NCI-H2171 (cell line): ENCODE results near the gene MC5R.

ENCODE experiments used
- DNase-seq: peaks from one replicate; lab custom pipeline; 2025; lab: John Stamatoyannopoulos, UW

Gene MC5R

GRCh38 chr18:13823707-13824395 lies at the start of gene MC5R:
MC5R (plus strand) TSS chr18:13824149; CDS start chr18:13825766, 1,617 bp downstream.
- DNase-seq = peak; percentile 54

- DNase-seq = no peak
These were observed 48.9 kb upstream of the MC5R start for GRCh38 chr18:13775058-13775457.

- no peak for DNase-seq
These were observed 32.8 kb upstream of the MC5R start for GRCh38 chr18:13791181-13791580.

GRCh38 chr18:13793819-13794218 lies 30.1 kb upstream of the MC5R start:
- DNase-seq = no peak

GRCh38 chr18:13796515-13796914 lies 27.4 kb upstream of the MC5R start:
- DNase-seq = no peak

GRCh38 chr18:13797157-13797611 lies 26.8 kb upstream of the MC5R start:
- DNase-seq = no peak

GRCh38 chr18:13799396-13799795 lies 24.6 kb upstream of the MC5R start:
- no peak for DNase-seq

- peak; percentile 25 for DNase-seq
These were observed 23.3 kb upstream of the MC5R start for GRCh38 chr18:13800505-13801259.

GRCh38 chr18:13801260-13801601 lies 22.7 kb upstream of the MC5R start:
- DNase-seq = no peak

- no peak for DNase-seq
These were observed 19.6 kb upstream of the MC5R start for GRCh38 chr18:13804305-13804704.

- no peak for DNase-seq
These were observed 15.5 kb upstream of the MC5R start for GRCh38 chr18:13808294-13809042.

- DNase-seq = peak; percentile 8
These were observed 14.9 kb upstream of the MC5R start for GRCh38 chr18:13809043-13809430.

- DNase-seq = no peak
These were observed 14.3 kb upstream of the MC5R start for GRCh38 chr18:13809531-13810255.

- DNase-seq = no peak
These were observed 12.9 kb upstream of the MC5R start for GRCh38 chr18:13810950-13811485.

- no peak for DNase-seq
These were observed 12.0 kb upstream of the MC5R start for GRCh38 chr18:13811993-13812392.

GRCh38 chr18:13813271-13813849 lies 10.6 kb upstream of the MC5R start:
- peak; percentile 3 for DNase-seq

GRCh38 chr18:13826209-13826608 lies 2.3 kb downstream of the MC5R start:
- DNase-seq = no peak

- no peak for DNase-seq
These were observed 8.0 kb downstream of the MC5R start for GRCh38 chr18:13831864-13832508.

- no peak for DNase-seq
These were observed 10.6 kb downstream of the MC5R start for GRCh38 chr18:13834496-13835015.

GRCh38 chr18:13835202-13835601 lies 11.3 kb downstream of the MC5R start:
- DNase-seq = no peak

GRCh38 chr18:13836559-13836958 lies 12.6 kb downstream of the MC5R start:
- DNase-seq = no peak
